T47D (cell line): Measurements from ENCODE around the gene LRRC14B.
"Not testable (repeated sequence)": the region's sequence is repeated elsewhere in the genome, so short reads cannot be mapped to it uniquely, and the experiment has no call there.

Experiments
- DNase-seq, 2 experiments: peaks; one replicate each; pipeline versions ENCODE4 v3.0.0 to v3.0.0-alpha.2; 2011 to 2012; ENCODE audit warnings: low read depth in 1 of 2, low spot score in 1 of 2
- JUND ChIP-seq: IDR thresholded peaks from 2 replicates; pipeline ENCODE4 v1.6.1; 2012; ENCODE audit warnings: low read depth
- in situ Hi-C: cut with HindIII; loops from 2 replicates; pipeline ENCODE4 v1.10.0; 2016; ENCODE audit warnings: low sequenced_read_pairs, low pct_unique_long_range_greater_than_20kb

The LRRC14B gene

DNA sequence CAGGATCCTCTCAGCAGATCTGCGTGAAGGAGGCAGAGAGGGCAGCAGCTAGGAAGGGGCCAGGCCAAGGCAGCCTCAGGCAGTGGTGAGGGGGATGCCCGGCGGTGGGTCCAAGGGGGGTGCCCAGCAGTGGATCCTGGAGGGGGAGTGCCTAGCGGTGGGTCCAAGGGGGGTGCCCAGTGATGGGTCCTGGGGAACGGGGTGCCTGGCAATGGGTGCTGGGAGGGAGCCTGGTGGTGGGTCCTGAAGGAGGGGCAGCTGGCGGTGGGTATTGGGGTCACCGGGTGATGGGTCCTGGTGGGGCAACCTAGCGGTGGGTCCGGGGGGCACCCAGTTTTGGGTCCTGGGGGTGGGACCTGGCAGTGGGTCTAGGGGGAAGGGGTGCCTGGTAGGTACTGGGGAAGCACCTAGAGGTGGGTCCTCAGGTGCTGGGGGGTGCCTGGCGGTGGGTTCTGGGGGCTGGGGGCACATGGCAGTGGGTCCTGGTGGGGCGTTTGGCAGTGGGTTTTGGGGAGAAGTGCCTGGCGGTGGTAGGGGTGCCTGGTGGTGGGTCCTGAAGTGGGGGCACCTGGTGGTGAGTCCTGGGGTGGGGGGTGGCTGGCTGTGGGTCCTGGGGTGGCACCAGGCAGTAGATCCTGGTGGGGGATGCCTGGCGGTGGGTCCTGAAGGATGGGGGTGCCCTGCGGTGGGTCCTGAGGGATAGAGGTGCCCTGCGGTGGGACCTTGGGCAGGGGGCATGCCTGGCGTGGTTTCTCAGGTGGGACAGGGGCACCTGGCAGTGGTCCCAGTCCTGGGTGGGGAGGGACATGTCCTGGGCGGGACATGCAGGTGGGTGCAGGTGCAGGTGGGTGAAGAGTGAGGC is 1.9 kb downstream of the LRRC14B start:
- DNase-seq: no peak
- in situ Hi-C loops: no loop called here
- TF ChIP-seq JUND: no peak

DNA sequence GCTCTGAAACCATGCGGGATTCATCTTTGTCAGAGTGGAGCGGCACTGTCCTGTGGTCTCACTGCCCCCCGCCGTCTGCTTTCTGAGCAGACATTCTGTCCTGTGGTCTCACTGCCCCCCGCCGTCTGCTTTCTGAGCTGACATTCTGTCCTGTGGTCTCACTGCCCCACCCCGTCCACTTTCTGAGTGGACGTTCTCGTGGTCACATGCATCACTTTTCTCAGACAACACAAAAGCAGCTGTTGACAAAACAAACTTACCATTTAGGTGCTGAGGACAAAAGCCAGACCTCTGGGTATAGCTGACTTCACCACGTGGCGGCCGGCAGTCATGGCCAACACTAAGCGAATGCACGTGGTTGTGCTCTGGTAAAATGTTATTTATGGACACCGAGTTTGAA is 2.8 kb downstream of the LRRC14B start:
- in situ Hi-C loops: no loop called here
- DNase-seq: no peak
- no peak for TF ChIP-seq JUND

- TF ChIP-seq JUND: no peak
- in situ Hi-C loops: no loop called here
- DNase-seq: no peak
These were observed 3.4 kb downstream of the LRRC14B start for GRCh38 chr5:194603-195209.

DNA sequence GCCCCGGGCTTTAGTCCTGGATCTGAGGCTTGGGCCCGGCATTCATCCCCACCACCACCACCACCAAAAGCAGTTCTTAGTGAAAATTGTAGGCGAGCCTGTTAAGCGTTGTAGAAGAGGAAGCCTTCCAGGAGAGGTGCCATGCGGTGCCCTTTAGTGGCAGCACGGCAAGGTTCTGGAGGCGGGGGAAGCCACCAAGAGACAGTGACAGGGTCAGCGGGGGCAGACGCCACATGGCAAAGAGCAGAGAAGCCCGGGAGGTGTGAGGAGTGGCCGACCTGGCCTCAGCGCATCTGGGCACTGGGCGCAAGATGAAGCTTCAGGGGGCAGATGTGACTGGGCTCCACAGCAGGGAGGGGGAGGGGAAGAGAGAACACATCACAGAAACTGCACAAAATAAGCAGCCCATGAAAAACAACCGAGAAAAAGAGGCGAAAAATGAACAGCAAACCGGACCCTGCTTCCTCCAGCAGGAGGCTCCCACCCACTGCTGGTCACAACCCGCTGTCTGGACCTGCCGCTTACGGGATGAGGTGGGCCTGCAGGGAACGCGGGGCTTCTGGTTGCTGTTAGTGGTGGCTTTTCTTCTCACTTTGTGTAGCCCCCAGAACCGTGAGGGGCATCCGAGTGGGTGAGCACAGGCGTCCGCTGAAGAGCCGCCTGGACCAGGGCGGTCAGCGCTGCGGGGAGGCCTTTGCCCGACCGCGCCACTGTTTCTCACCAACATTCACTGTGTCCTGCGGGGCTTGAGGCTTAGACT is 4.3 kb downstream of the LRRC14B start:
- in situ Hi-C loops: no loop called here
- no peak for TF ChIP-seq JUND
- DNase-seq: no peak

DNA sequence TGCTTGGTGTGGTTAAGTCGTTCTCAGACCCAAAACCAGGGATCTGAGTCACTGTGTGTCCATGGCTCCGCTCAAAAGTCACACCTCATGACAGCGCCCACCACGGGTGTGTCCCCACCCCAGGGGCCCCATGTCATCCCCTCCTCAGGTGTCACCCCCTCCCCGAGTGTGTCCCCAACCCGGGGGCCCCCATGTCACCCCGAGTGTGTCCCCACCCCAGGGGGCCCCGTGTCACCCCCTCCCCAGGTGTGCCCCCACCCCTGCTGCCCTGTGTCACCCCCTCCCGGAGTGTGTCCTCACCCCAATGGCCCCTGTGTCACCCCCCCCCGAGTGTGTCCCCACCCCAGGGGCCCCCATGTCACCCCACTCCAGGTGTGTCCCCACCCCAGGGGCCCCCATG is 5.1 kb downstream of the LRRC14B start:
- in situ Hi-C loops: no loop called here
- TF ChIP-seq JUND: no peak
- DNase-seq: no peak

- in situ Hi-C loops, DNase-seq: not testable (repeated sequence)
These were observed 5.7 kb downstream of the LRRC14B start for GRCh38 chr5:197031-197430.

- no peak for DNase-seq
- in situ Hi-C loops: no loop called here
- no peak for TF ChIP-seq JUND
These were observed 6.7 kb downstream of the LRRC14B start for GRCh38 chr5:197892-198489.

- DNase-seq: no peak
- no peak for TF ChIP-seq JUND
- in situ Hi-C loops: no loop called here
These were observed 7.4 kb downstream of the LRRC14B start for GRCh38 chr5:198516-199196.

DNA sequence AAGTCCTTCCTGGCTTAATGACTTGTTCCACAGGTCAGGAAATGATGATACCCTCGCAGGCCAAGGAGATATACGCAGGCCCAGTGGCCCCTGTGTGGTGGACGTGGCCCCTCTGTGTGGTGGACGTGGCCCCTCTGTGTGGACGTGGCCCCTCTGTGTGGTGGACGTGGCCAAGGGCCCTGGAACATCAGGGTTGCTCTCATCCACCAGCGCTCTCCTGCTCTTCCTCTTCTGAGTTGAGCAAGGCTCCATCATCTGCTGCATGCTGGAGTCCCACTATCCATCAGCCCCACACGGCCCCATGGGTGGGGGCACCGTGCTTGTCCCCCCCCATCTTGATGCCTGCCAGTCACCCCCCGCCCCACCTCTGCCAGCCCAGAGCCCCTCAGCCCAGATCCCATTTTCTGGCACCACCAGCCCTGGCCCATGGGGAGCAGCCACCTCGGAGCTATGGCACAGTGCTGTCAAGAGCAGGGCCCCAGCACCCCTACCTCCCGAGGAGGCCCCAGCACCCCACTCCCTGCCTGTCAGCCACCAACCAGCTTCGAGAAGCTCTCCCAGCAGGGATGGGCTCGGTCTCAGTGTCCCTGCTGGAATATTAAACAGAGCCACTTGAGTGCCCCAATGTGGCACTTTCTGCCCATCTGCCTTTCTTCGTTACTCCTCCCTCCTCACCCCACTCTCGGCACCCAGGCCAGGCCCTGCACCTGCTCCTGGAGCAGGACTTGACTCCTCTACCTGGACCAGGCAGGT is 8.1 kb downstream of the LRRC14B start:
- TF ChIP-seq JUND: no peak
- no peak for DNase-seq
- in situ Hi-C loops: no loop called here

GRCh38 chr5:199950-200645 is 8.8 kb downstream of the LRRC14B start:
- in situ Hi-C loops: no loop called here
- TF ChIP-seq JUND: no peak
- DNase-seq: no peak

- in situ Hi-C loops: no loop called here
- DNase-seq: no peak
- no peak for TF ChIP-seq JUND
These were observed 9.7 kb downstream of the LRRC14B start for GRCh38 chr5:200985-201384.

DNA sequence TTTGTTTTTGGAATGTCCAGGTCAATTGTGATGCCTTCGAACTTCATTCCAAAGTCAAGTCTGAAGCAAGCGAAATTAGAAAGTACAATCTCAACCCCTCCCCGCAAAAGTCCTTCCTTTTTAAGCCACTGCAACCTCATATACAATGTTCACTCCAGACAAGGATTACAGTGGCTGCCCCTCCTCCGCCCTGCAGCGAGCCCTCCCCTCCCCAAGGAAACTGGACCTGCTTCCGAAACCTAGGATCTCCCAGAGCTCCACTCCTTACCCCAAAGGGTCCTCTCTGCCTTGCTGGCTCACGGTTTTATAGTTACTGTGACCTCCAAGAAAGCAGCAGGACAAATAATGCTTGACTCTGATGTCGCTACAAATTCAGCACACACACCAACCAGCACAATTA is 10.4 kb downstream of the LRRC14B start:
- no peak for DNase-seq
- TF ChIP-seq JUND: no peak
- in situ Hi-C loops: no loop called here
